GM12878 (cell line): Measurements from ENCODE around the gene FSTL4. TPM values are rescaled to one million over a fixed set of nuclear protein-coding genes. Genes with fewer than 3 reads are reported as not detected.

Experiments
- ATAC-seq: fragments of 200-7000 bp; cut with Tn5 transposase; 3 replicates; pipeline ENCODE4 v1.9.1; 2020; ENCODE audit warnings: mild to moderate bottlenecking, moderate library complexity
- BruUV-seq: library from RNA; stranded (reverse); fragments of 400-500 nt; replicated peaks from 2 replicates; lab custom pipeline; 2021; lab: Mats Ljungman, UMichigan
- CTCF ChIA-PET: fragments of 300-600 bp; sonication (Branson Sonifier 250); formaldehyde crosslinking; extraction: SDS; loops from one replicate; lab custom pipeline; 2021; ENCODE audit warnings: inconsistent platforms; lab: Yijun Ruan, JAX
- POLR2A ChIA-PET: fragments of 350-600 bp; formaldehyde crosslinking; extraction: SDS; loops from one replicate; lab custom pipeline; 2021; ENCODE audit warnings: inconsistent platforms; lab: Charles Lee
- RAD21 ChIA-PET: fragments of 300-600 bp; sonication (Branson Sonifier 250); formaldehyde crosslinking; loops from one replicate; lab custom pipeline; 2023; ENCODE audit warnings: antibody characterized with exemption; ENCODE audit not compliant: unreplicated experiment; lab: Charles Lee
- SMC1A ChIA-PET: fragments of 300-600 bp; sonication (Branson Sonifier 250); formaldehyde crosslinking; loops from one replicate; lab custom pipeline; 2023; ENCODE audit not compliant: unreplicated experiment, uncharacterized antibody; lab: Charles Lee
- DNase-seq: peaks from one replicate; pipeline ENCODE4 v3.0.0-alpha.2; 2011; ENCODE audit warnings: low read depth, low spot score
- FAIRE-seq: peaks from 3 replicates; lab custom pipeline; 2011; peaks lifted over from hg19 to GRCh38; lab: Jason Lieb, UNC
- H2AFZ ChIP-seq: 2 replicates; pipeline ENCODE4 v1.6.0; 2011; ENCODE audit warnings: low read depth, low read length, control low read depth; ENCODE audit not compliant: control insufficient read depth
- H3K27ac ChIP-seq: 2 replicates; pipeline ENCODE4 v1.5.1; 2011; ENCODE audit warnings: control low read depth; ENCODE audit not compliant: control insufficient read depth, insufficient read depth
- H3K27me3 ChIP-seq, 2 experiments: replicated peaks in 1 of 2; 2 replicates each; pipeline versions ENCODE4 v1.6.0 to v1.6.1; 2011; ENCODE audit warnings: low read length in 1 of 2; ENCODE audit not compliant: control insufficient read depth in 2 of 2, insufficient read depth in 2 of 2
- H3K36me3 ChIP-seq, 2 experiments: 2 replicates each; pipeline ENCODE4 v1.5.1; 2011; ENCODE audit warnings: low read length in 1 of 2; ENCODE audit not compliant: control insufficient read depth in 2 of 2, insufficient read depth in 2 of 2
- H3K4me1 ChIP-seq: 2 replicates; pipeline ENCODE4 v1.6.1; 2011; ENCODE audit warnings: mild to moderate bottlenecking, low read length, moderate library complexity, mixed read lengths; ENCODE audit not compliant: control insufficient read depth, insufficient read depth
- H3K4me2 ChIP-seq: 2 replicates; pipeline ENCODE4 v1.6.0; 2011; ENCODE audit warnings: control low read depth; ENCODE audit not compliant: control insufficient read depth, insufficient read depth
- H3K4me3 ChIP-seq: fragments of 200-600 bp; sonication (generic); 2 replicates; pipeline ENCODE4 v1.5.1; 2016
- H3K79me2 ChIP-seq: 2 replicates; pipeline ENCODE4 v1.6.0; 2011; ENCODE audit warnings: low read length; ENCODE audit not compliant: control insufficient read depth, insufficient read depth
- H3K9ac ChIP-seq: 2 replicates; pipeline ENCODE4 v1.8.0; 2011; ENCODE audit warnings: low read length, control low read depth, mixed read lengths; ENCODE audit not compliant: control insufficient read depth, insufficient read depth
- H3K9me3 ChIP-seq: replicated peaks from 3 replicates; pipeline ENCODE4 v1.5.1; 2011; ENCODE audit warnings: mild to moderate bottlenecking, low read length; ENCODE audit not compliant: control insufficient read depth, insufficient read depth
- H4K20me1 ChIP-seq: 2 replicates; pipeline ENCODE4 v1.6.0; 2011; ENCODE audit not compliant: control insufficient read depth, insufficient read depth
- EGR1 ChIP-seq, 2 experiments: IDR thresholded peaks; 1 replicate in 1 of 2; 2 replicates in 1 of 2; pipeline ENCODE4 v1.6.1; 2011 to 2012; ENCODE audit warnings: low read depth in 2 of 2, low read length in 2 of 2, borderline replicate concordance in 1 of 2, mild to moderate bottlenecking in 1 of 2, moderate library complexity in 1 of 2
- MEF2A ChIP-seq: IDR thresholded peaks from 2 replicates; pipeline ENCODE4 v1.6.1; 2011; ENCODE audit warnings: low read depth, mild to moderate bottlenecking, low read length, moderate library complexity; ENCODE audit not compliant: insufficient read depth
- MXI1 ChIP-seq: fragments of 150-350 bp; IDR thresholded peaks from 2 replicates; pipeline ENCODE4 v1.6.1; 2011; ENCODE audit warnings: low read depth, mild to moderate bottlenecking, inconsistent platforms, low read length, improper control_type of control experiment
- NRF1 ChIP-seq: conservative IDR thresholded peaks from 2 replicates; pipeline ENCODE4 v1.6.1; 2011; ENCODE audit warnings: mild to moderate bottlenecking, low read depth, low read length, improper control_type of control experiment
- RB1 ChIP-seq: fragments of 450-650 bp; formaldehyde crosslinking; IDR thresholded peaks from 2 replicates; pipeline ENCODE4 v1.6.1; 2017; ENCODE audit warnings: mild to moderate bottlenecking, borderline replicate concordance
- ZNF207 ChIP-seq: fragments of 450-650 bp; IDR thresholded peaks from 2 replicates; pipeline ENCODE4 v1.6.1; 2014; ENCODE audit warnings: antibody characterized with exemption, mild to moderate bottlenecking, borderline replicate concordance
- ZNF274 ChIP-seq: IDR thresholded peaks from one replicate; pipeline ENCODE4 v1.8.0; 2011; ENCODE audit not compliant: insufficient read length, insufficient read depth
- WGBS: methylation state at CpG from one replicate; pipeline ENCODE4 v1.1.6; 2016; ENCODE audit warnings: low lambda C conversion rate; ENCODE audit not compliant: insufficient replicate concordance, insufficient coverage; ENCODE audit errors: missing lambda C conversion rate; 5-methylcytosine and 5-hydroxymethylcytosine counted together
- in situ Hi-C: fragments of 300-500 bp; cut with MboI; formaldehyde crosslinking; loops from 9 replicates; pipeline ENCODE4 v1.14.3; 2018; ENCODE audit warnings: mixed read lengths
- intact Hi-C: fragments of 100-400 bp; cut with micrococcal nuclease; formaldehyde crosslinking; loops from one replicate; pipeline ENCODE4 v1.14.2; 2022; ENCODE audit not compliant: unreplicated experiment
- polyA plus RNA-seq, 11 experiments: library from polyadenylated mRNA; depleted of rRNA in 4 of 11; unstranded in 6 of 11; stranded (reverse) in 5 of 11; fragments of >200 nt; fragmentation: Nextera tagmentation in 4 of 11; fragmentation: Illumina TruSeq in 1 of 11; extraction: Ambion mirVana in 4 of 11; extraction: Trizol in 1 of 11; gene quantifications; 1 replicate in 1 of 11; 2 replicates in 10 of 11; pipeline versions ENCODE4 v1.2.1 to v1.2.3, GENCODE V29; 2011 to 2016; ENCODE audit warnings: inconsistent platforms in 2 of 11, missing spikeins in 2 of 11, low read depth in 1 of 11
- total RNA-seq, 4 experiments: library from RNA; depleted of rRNA in 3 of 4; stranded (reverse); fragments of >200 nt in 3 of 4; fragmentation: Illumina TruSeq in 1 of 4; extraction: Trizol in 1 of 4; gene quantifications; 2 replicates each; pipeline versions ENCODE4 v1.2.1 to v1.2.3, GENCODE V29; 2013 to 2021
- TF ChIP-seq, protein P1 (sequence below): IDR thresholded peaks from 2 replicates; pipeline ENCODE4 v1.6.1; 2011; ENCODE audit warnings: borderline replicate concordance, low read depth, mild to moderate bottlenecking, moderate library complexity, mixed read lengths, low read length; ENCODE audit not compliant: insufficient read depth; ENCODE audit errors: extremely low read length
- TF ChIP-seq, protein P2 (sequence below): fragments of 450-650 bp; IDR thresholded peaks from 2 replicates; pipeline ENCODE4 v1.6.1; 2014; ENCODE audit warnings: mild to moderate bottlenecking

Gene FSTL4
- total and polyA plus RNA-seq, 10 of the 15 experiments (the other 5 are each of a cell fraction or from before 2014, with no cell fraction given): 0.01 to 0.79 (median 0.21) TPM; not detected in 6

DNA sequence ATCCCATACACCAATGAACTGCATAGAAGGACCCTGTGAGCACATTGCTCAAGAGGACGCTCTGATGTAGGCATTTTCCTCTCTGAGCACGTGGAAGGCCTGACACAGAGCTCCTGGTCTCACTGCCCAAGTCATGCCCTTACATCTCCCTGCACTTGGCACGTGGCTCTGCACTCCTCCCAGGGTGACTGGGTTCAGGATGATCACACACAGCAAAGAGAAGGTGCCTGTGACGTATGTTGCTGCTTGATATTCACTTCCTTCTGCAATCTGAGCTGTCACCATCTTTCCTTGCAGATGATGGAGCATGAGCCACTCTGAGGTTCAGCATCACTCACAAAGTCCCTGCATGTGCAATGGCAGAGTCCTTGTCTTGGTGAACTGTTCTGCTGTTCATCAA, 125.2 kb downstream of the FSTL4 start:
- intact Hi-C loops: loop anchor here (10.0 kb wide), 1 partner anchor 378 kb away; no protein-coding TSS in a partner anchor
- H3K27me3 ChIP-seq: no peaks in the 10 kb centered on the region; a peak in 3 of 4 replicates
- no peaks in the 10 kb centered on the region for H3K36me3 ChIP-seq
- no peak overlapping the region for H3K4me3 ChIP-seq
- 0% methylated on average over 4 of the region's 4 CpGs for WGBS
- 0 out of 3 replicates have a peak, but pooled peaks have one; percentile 21 for ATAC-seq
- no peak overlapping the region for H3K27ac ChIP-seq
- H3K4me1 ChIP-seq: no peaks in the 10 kb centered on the region
- no peaks in the 10 kb centered on the region for H3K9me3 ChIP-seq
- no TSS peak for BruUV-seq
- POLR2A ChIA-PET: no interaction called here
- SMC1A ChIA-PET: interaction anchor here (0.6 to 0.9 kb wide), 2 partner anchors 25 to 397 kb away, joined by 3 to 4 read pairs; no protein-coding TSS in a partner anchor
- in situ Hi-C loops: no loop called here
- no peak for TF ChIP-seq MEF2A
- no peak for TF ChIP-seq RB1
- TF ChIP-seq, protein P1, sequence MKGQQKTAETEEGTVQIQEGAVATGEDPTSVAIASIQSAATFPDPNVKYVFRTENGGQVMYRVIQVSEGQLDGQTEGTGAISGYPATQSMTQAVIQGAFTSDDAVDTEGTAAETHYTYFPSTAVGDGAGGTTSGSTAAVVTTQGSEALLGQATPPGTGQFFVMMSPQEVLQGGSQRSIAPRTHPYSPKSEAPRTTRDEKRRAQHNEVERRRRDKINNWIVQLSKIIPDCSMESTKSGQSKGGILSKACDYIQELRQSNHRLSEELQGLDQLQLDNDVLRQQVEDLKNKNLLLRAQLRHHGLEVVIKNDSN: no peak
- TF ChIP-seq NRF1: no peak
- TF ChIP-seq, protein P2, sequence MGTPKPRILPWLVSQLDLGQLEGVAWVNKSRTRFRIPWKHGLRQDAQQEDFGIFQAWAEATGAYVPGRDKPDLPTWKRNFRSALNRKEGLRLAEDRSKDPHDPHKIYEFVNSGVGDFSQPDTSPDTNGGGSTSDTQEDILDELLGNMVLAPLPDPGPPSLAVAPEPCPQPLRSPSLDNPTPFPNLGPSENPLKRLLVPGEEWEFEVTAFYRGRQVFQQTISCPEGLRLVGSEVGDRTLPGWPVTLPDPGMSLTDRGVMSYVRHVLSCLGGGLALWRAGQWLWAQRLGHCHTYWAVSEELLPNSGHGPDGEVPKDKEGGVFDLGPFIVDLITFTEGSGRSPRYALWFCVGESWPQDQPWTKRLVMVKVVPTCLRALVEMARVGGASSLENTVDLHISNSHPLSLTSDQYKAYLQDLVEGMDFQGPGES: no peak
- no peak for TF ChIP-seq ZNF274
- no peak for TF ChIP-seq EGR1 (IDR thresholded peaks at IDR 0.05; ENCODE audit: borderline replicate concordance in 1 of 2, low read depth in 2 of 2, low read length in 2 of 2)
- no peak for TF ChIP-seq MXI1
- no peak for TF ChIP-seq ZNF207
- FAIRE-seq: no peak
- no peak overlapping the region for H3K9ac ChIP-seq
- H4K20me1 ChIP-seq: no peaks in the 10 kb centered on the region
- DNase-seq: no peak
- RAD21 ChIA-PET: no interaction called here
- no peak overlapping the region for H3K4me2 ChIP-seq
- no peaks in the 10 kb centered on the region for H3K79me2 ChIP-seq
- CTCF ChIA-PET: interaction anchor here (1.1 to 1.3 kb wide), 2 partner anchors 63 to 462 kb away, joined by 3 to 4 read pairs; no protein-coding TSS in a partner anchor
- H2AFZ ChIP-seq: no peak overlapping the region
